Measurements from ENCODE around the gene NARS2.

The NARS2 gene

GRCh38 chr11:78586452-78587046 lies 11.9 kb upstream of the NARS2 start:
- Histone ChIP-seq H3K9ac (ENCODE audit: low read length) (no peak overlapping the region), H3K9me3 (ENCODE audit: insufficient read depth, low read length) (peaks cover 14% of the 10 kb centered on the region; the same call in 1 of the 2 replicates), H2AFZ (ENCODE audit: low read depth, low read length, severe bottlenecking) (no peak overlapping the region), H4K20me1 (ENCODE audit: low read depth, low read length) (no peaks in the 10 kb centered on the region), H3K27me3 (ENCODE audit: low read length) (no peaks in the 10 kb centered on the region), H3K79me2 (ENCODE audit: insufficient read depth, low read length) (no peaks in the 10 kb centered on the region), H3F3A (ENCODE audit: insufficient read depth) (no peaks in the 10 kb centered on the region), H3K9me2 (replicated peaks; ENCODE audit: insufficient read depth, low read length) (no peaks in the 10 kb centered on the region), H3K27ac (ENCODE audit: low read depth, low read length) (no peak overlapping the region), H3K4me2 (ENCODE audit: low read depth, low read length, poor library complexity, severe bottlenecking) (no peak overlapping the region), H3K4me3 (ENCODE audit: insufficient read depth, low read length, poor library complexity, severe bottlenecking) (no peak overlapping the region), H3K36me3 (ENCODE audit: low read length) (no peaks in the 10 kb centered on the region)
- no peak for TF ChIP-seq EZH2phosphoT487 (conservative IDR thresholded peaks at IDR 0.05; ENCODE audit: low read length)
- no peak for TF ChIP-seq CTCF (IDR thresholded peaks at IDR 0.05; ENCODE audit: insufficient read depth, low read length, poor library complexity, severe bottlenecking)

- Histone ChIP-seq H3K9me2 (replicated peaks; ENCODE audit: insufficient read depth, low read length) (no peaks in the 10 kb centered on the region), H3K27ac (ENCODE audit: low read depth, low read length) (no peak overlapping the region), H3K9ac (ENCODE audit: low read length) (no peak overlapping the region), H3K27me3 (ENCODE audit: low read length) (no peaks in the 10 kb centered on the region), H3F3A (ENCODE audit: insufficient read depth) (no peaks in the 10 kb centered on the region), H3K4me3 (ENCODE audit: insufficient read depth, low read length, poor library complexity, severe bottlenecking) (no peak overlapping the region), H3K4me2 (ENCODE audit: low read depth, low read length, poor library complexity, severe bottlenecking) (no peak overlapping the region), H4K20me1 (ENCODE audit: low read depth, low read length) (no peaks in the 10 kb centered on the region), H3K9me3 (ENCODE audit: insufficient read depth, low read length) (peaks cover 14% of the 10 kb centered on the region; the same call in 1 of the 2 replicates), H2AFZ (ENCODE audit: low read depth, low read length, severe bottlenecking) (no peak overlapping the region), H3K36me3 (ENCODE audit: low read length) (no peaks in the 10 kb centered on the region), H3K79me2 (ENCODE audit: insufficient read depth, low read length) (no peaks in the 10 kb centered on the region)
- no peak for TF ChIP-seq EZH2phosphoT487 (conservative IDR thresholded peaks at IDR 0.05; ENCODE audit: low read length)
- no peak for TF ChIP-seq CTCF (IDR thresholded peaks at IDR 0.05; ENCODE audit: insufficient read depth, low read length, poor library complexity, severe bottlenecking)
Observed at GRCh38 chr11:78583889-78584288, 9.2 kb upstream of the NARS2 start.

- H2AFZ ChIP-seq (ENCODE audit: low read depth, low read length, severe bottlenecking) = no peak overlapping the region
- H3K27ac ChIP-seq (ENCODE audit: low read depth, low read length) = no peak overlapping the region
- H3K9me2 ChIP-seq (replicated peaks; ENCODE audit: insufficient read depth, low read length) = no peaks in the 10 kb centered on the region
- H3K4me2 ChIP-seq (ENCODE audit: low read depth, low read length, poor library complexity, severe bottlenecking) = no peak overlapping the region
- H3K79me2 ChIP-seq (ENCODE audit: insufficient read depth, low read length) = peaks cover 19% of the 10 kb centered on the region
- no peaks in the 10 kb centered on the region for H3K27me3 ChIP-seq (ENCODE audit: low read length)
- no peak overlapping the region for H3K4me3 ChIP-seq (ENCODE audit: insufficient read depth, low read length, poor library complexity, severe bottlenecking)
- H4K20me1 ChIP-seq (ENCODE audit: low read depth, low read length) = no peaks in the 10 kb centered on the region
- H3K36me3 ChIP-seq (ENCODE audit: low read length) = no peaks in the 10 kb centered on the region
- H3K9ac ChIP-seq (ENCODE audit: low read length) = no peak overlapping the region
- no peaks in the 10 kb centered on the region for H3F3A ChIP-seq (ENCODE audit: insufficient read depth)
- H3K9me3 ChIP-seq (ENCODE audit: insufficient read depth, low read length) = 0 out of 2 replicates have a peak, but pooled peaks cover 3% of the 10 kb centered on the region
- no peak for TF ChIP-seq CTCF (IDR thresholded peaks at IDR 0.05; ENCODE audit: insufficient read depth, low read length, poor library complexity, severe bottlenecking)
- TF ChIP-seq EZH2phosphoT487 (conservative IDR thresholded peaks at IDR 0.05; ENCODE audit: low read length) = no peak
Observed at GRCh38 chr11:78577495-78577894, 2.8 kb upstream of the NARS2 start.

All from SU-DHL-6 (cell line).